CD4-positive, alpha-beta T cell (primary cell): ENCODE data around the gene SENP7. TPM values are rescaled to one million over a fixed set of nuclear protein-coding genes. Genes with fewer than 3 reads are reported as not detected.

Source experiments
- ATAC-seq: fragments of 200-7000 bp; cut with Tn5 transposase; one replicate; pipeline ENCODE4 v1.10.0; 2022; ENCODE audit warnings: mild to moderate bottlenecking; ENCODE audit not compliant: poor library complexity
- CTCF ChIA-PET: fragments of 350-600 bp; sonication (Branson Sonifier 250); formaldehyde crosslinking; loops from one replicate; lab custom pipeline; 2021; ENCODE audit warnings: antibody characterized with exemption, inconsistent platforms; lab: Charles Lee
- POLR2A ChIA-PET: fragments of 350-600 bp; sonication (Branson Sonifier 250); formaldehyde crosslinking; loops from one replicate; lab custom pipeline; 2021; ENCODE audit warnings: antibody characterized with exemption, inconsistent platforms; lab: Charles Lee
- DNase-seq, 14 experiments: peaks; one replicate each; pipeline ENCODE4 v3.0.0-alpha.2; 2013 to 2020; ENCODE audit warnings: mixed read lengths in 2 of 14
- H3K27ac ChIP-seq, 2 donors: one replicate each; pipeline versions ENCODE4 v1.5.1 to v1.7.0; 2013; ENCODE audit warnings: low read length in 2 of 2, low read depth in 1 of 2, mild to moderate bottlenecking in 1 of 2
- H3K27me3 ChIP-seq, 2 experiments: 1 replicate in 1 of 2; 2 replicates in 1 of 2; pipeline versions ENCODE4 v1.6.1 to v1.7.0; 2013; ENCODE audit warnings: low read length in 2 of 2, control low read depth in 1 of 2, mild to moderate bottlenecking in 1 of 2, moderate library complexity in 1 of 2; ENCODE audit not compliant: insufficient read depth in 2 of 2, control insufficient read depth in 1 of 2
- H3K36me3 ChIP-seq: one replicate; pipeline ENCODE4 v1.6.1; 2013; ENCODE audit warnings: low read length, control low read depth; ENCODE audit not compliant: insufficient read depth
- H3K4me1 ChIP-seq: one replicate; pipeline ENCODE4 v1.6.1; 2013; ENCODE audit warnings: low read length, control low read depth; ENCODE audit not compliant: insufficient read depth
- H3K4me3 ChIP-seq: one replicate; pipeline ENCODE4 v1.5.1; 2013; ENCODE audit warnings: mild to moderate bottlenecking, low read length, moderate library complexity
- H3K9me3 ChIP-seq, 2 experiments: 1 replicate in 1 of 2; 2 replicates in 1 of 2; pipeline versions ENCODE4 v1.6.1 to v1.7.0; 2013; ENCODE audit warnings: low read length in 2 of 2, mild to moderate bottlenecking in 2 of 2, control low read depth in 1 of 2, moderate library complexity in 1 of 2; ENCODE audit not compliant: control insufficient read depth in 1 of 2, insufficient read depth in 1 of 2
- H3K27ac Mint-ChIP-seq: one replicate; pipeline ENCODE4 v1.8.0; 2020; ENCODE audit warnings: mixed read lengths
- H3K27me3 Mint-ChIP-seq: one replicate; pipeline ENCODE4 v1.8.0; 2021; ENCODE audit warnings: mixed read lengths
- H3K36me3 Mint-ChIP-seq: one replicate; pipeline ENCODE4 v1.8.0; 2021; ENCODE audit warnings: low read depth, mixed read lengths
- H3K4me1 Mint-ChIP-seq: one replicate; pipeline ENCODE4 v1.8.0; 2021; ENCODE audit warnings: low read depth, mixed read lengths
- H3K4me3 Mint-ChIP-seq: one replicate; pipeline ENCODE4 v1.8.0; 2020; ENCODE audit warnings: mild to moderate bottlenecking, mixed read lengths
- H3K9me3 Mint-ChIP-seq: one replicate; pipeline ENCODE4 v1.8.0; 2020; ENCODE audit warnings: mixed read lengths
- CTCF ChIP-seq: fragments of 200-600 bp; IDR thresholded peaks from one replicate; pipeline ENCODE4 v1.8.0; 2022; ENCODE audit warnings: antibody characterized with exemption, mild to moderate bottlenecking
- intact Hi-C, 2 experiments: fragments of 100-400 bp; cut with DNase I in 1 of 2; cut with micrococcal nuclease in 1 of 2; formaldehyde crosslinking; loops; one replicate each; pipeline versions ENCODE4 v1.15.1 to v1.9.0; 2023 to 2025; cut with DNase I, micrococcal nuclease
- total RNA-seq, 174 experiments: library from RNA in 2 of 174; stranded (reverse) in 2 of 174; gene quantifications; one replicate each; pipeline ENCODE4 v1.2.3 and lab custom pipeline; 2021 to 2026

Gene SENP7
- total RNA-seq, 2 experiments from 2014 or later = 37.5 to 39.3 TPM

GRCh38 chr3:101529816-101530685 lies 17.0 kb upstream of the SENP7 start:
- Histone ChIP-seq H3K27ac (peak overlapping the region; percentile 47 to 61), H3K4me1 (peaks cover 22% of the 10 kb centered on the region), H3K9me3 (peaks cover 0 to 5% of the 10 kb centered on the region in 2 experiments), H3K36me3 (no peaks in the 10 kb centered on the region), H3K4me3 (no peak overlapping the region), H3K27me3 (no peaks in the 10 kb centered on the region)
- ChIA-PET CTCF (interaction anchor here (1.2 kb wide), 1 partner anchor 11 kb away, joined by 4 read pairs; no protein-coding TSS in a partner anchor), POLR2A (interaction anchor here (1.2 to 2.9 kb wide), 7 partner anchors 10 to 44 kb away, joined by 3 to 72 read pairs (median 11); partner anchors contain the start of genes PCNP, SENP7 and TRMT10C)
- Mint-ChIP-seq H3K27me3 (no peaks in the 10 kb centered on the region), H3K4me1 (peaks cover 54% of the 10 kb centered on the region), H3K9me3 (peaks cover 4% of the 10 kb centered on the region), H3K36me3 (peaks cover 3% of the 10 kb centered on the region), H3K4me3 (peak overlapping the region; percentile 12), H3K27ac (peak overlapping the region; percentile 85)
- intact Hi-C loops = loop anchor here in 1 of 2 experiments (2.0 kb wide), 1 partner anchor 17 kb away; the partner anchor contains the start of gene SENP7
- ATAC-seq (peak; percentile 39), DNase-seq (no peak)
- TF ChIP-seq CTCF = no peak

- H3K36me3 Mint-ChIP-seq = peaks cover 6% of the 10 kb centered on the region
- Histone ChIP-seq H3K4me3 (no peak overlapping the region), H3K27me3 (no peaks in the 10 kb centered on the region), H3K36me3 (no peaks in the 10 kb centered on the region), H3K27ac (no peak overlapping the region), H3K4me1 (peaks cover 22% of the 10 kb centered on the region), H3K9me3 (peaks cover 0 to 5% of the 10 kb centered on the region in 2 experiments)
- H3K4me3 Mint-ChIP-seq = no peak overlapping the region
- H3K4me1 Mint-ChIP-seq = peaks cover 56% of the 10 kb centered on the region
- no peaks in the 10 kb centered on the region for H3K27me3 Mint-ChIP-seq
- DNase-seq (no peak), ATAC-seq (no peak)
- CTCF ChIA-PET = no interaction called here
- no peak overlapping the region for H3K27ac Mint-ChIP-seq
- peaks cover 8% of the 10 kb centered on the region for H3K9me3 Mint-ChIP-seq
- no peak for TF ChIP-seq CTCF
- POLR2A ChIA-PET = interaction anchor here (0.6 kb wide), 1 partner anchor 15 kb away, joined by 3 read pairs; the partner anchor contains the start of gene SENP7
- intact Hi-C loops = loop anchor here in 1 of 2 experiments (2.0 kb wide), 1 partner anchor 13 kb away; no protein-coding TSS in a partner anchor
These were observed 14.9 kb upstream of the SENP7 start for GRCh38 chr3:101527906-101528305.

- Histone ChIP-seq H3K4me1 (peaks cover 23% of the 10 kb centered on the region), H3K27me3 (no peaks in the 10 kb centered on the region), H3K36me3 (no peaks in the 10 kb centered on the region), H3K4me3 (no peak overlapping the region), H3K27ac (no peak overlapping the region), H3K9me3 (peaks cover 0 to 5% of the 10 kb centered on the region in 2 experiments)
- DNase-seq (no peak), ATAC-seq (no peak)
- POLR2A ChIA-PET = no interaction called here
- Mint-ChIP-seq H3K27ac (no peak overlapping the region), H3K4me3 (no peak overlapping the region), H3K36me3 (peaks cover 6% of the 10 kb centered on the region), H3K4me1 (peaks cover 56% of the 10 kb centered on the region), H3K27me3 (no peaks in the 10 kb centered on the region), H3K9me3 (peaks cover 8% of the 10 kb centered on the region)
- intact Hi-C loops = loop anchor here in 1 of 2 experiments (2.0 kb wide), 1 partner anchor 13 kb away; no protein-coding TSS in a partner anchor
- CTCF ChIA-PET = no interaction called here
- TF ChIP-seq CTCF = no peak
These were observed 14.4 kb upstream of the SENP7 start for GRCh38 chr3:101527441-101527840.
